Naive B cell (primary cell): ENCODE data around the gene HPS4. TPM values are rescaled to one million over a fixed set of nuclear protein-coding genes. Genes with fewer than 3 reads are reported as not detected.
A peak's percentile ranks its signal among the peaks of the same experiment; 100 is the strongest.

ENCODE experiments used
- ATAC-seq, 2 donors: fragments of 150-1000 bp; cut with Tn5 transposase; 2 replicates each; pipeline ENCODE4 v1.10.0; 2021; ENCODE audit warnings: low read depth in 2 of 2, mild to moderate bottlenecking in 2 of 2, moderate library complexity in 2 of 2
- DNase-seq: peaks from one replicate; pipeline ENCODE4 v3.0.0; 2022
- H3K27ac Mint-ChIP-seq, 6 donors: one replicate each; pipeline ENCODE4 v1.8.0; 2020 to 2022; ENCODE audit warnings: mild to moderate bottlenecking in 6 of 6, mixed read lengths in 6 of 6, moderate library complexity in 5 of 6, inconsistent platforms in 2 of 6
- H3K27me3 Mint-ChIP-seq, 3 donors: one replicate each; pipeline ENCODE4 v1.8.0; 2021 to 2022; ENCODE audit warnings: mixed read lengths in 3 of 3, mild to moderate bottlenecking in 1 of 3
- H3K36me3 Mint-ChIP-seq, 2 donors: one replicate each; pipeline ENCODE4 v1.8.0; 2020 to 2022; ENCODE audit warnings: mixed read lengths in 2 of 2, inconsistent platforms in 1 of 2, mild to moderate bottlenecking in 1 of 2
- H3K4me1 Mint-ChIP-seq, 3 donors: one replicate each; pipeline ENCODE4 v1.8.0; 2020 to 2022; ENCODE audit warnings: mixed read lengths in 3 of 3, inconsistent platforms in 1 of 3, mild to moderate bottlenecking in 1 of 3, moderate library complexity in 1 of 3
- H3K4me3 Mint-ChIP-seq, 8 donors: one replicate each; pipeline ENCODE4 v1.8.0; 2020 to 2022; ENCODE audit warnings: mild to moderate bottlenecking in 8 of 8, mixed read lengths in 8 of 8, moderate library complexity in 8 of 8, inconsistent platforms in 2 of 8
- H3K9me3 Mint-ChIP-seq, 7 donors: one replicate each; pipeline ENCODE4 v1.8.0; 2020 to 2022; ENCODE audit warnings: mixed read lengths in 7 of 7, mild to moderate bottlenecking in 5 of 7, inconsistent platforms in 2 of 7, moderate library complexity in 1 of 7
- polyA plus RNA-seq, 6 donors: library from polyadenylated mRNA; unstranded; fragments of 300-500 nt; fragmentation: Illumina TruSeq; gene quantifications; one replicate each; pipeline ENCODE4 v1.2.3, GENCODE V29; 2021; ENCODE audit warnings: low read depth in 6 of 6

Gene HPS4
- polyA plus RNA-seq, 6 donors from 2014 or later, result 16.7 to 26.9 (median 24.6) TPM

- Mint-ChIP-seq H3K27ac (no peak overlapping the region), H3K27me3 (no peaks in the 10 kb centered on the region), H3K9me3 (no peaks in the 10 kb centered on the region), H3K36me3 (no peaks in the 10 kb centered on the region), H3K4me3 (peak overlapping the region in 3 of 8 donors; percentile 25 to 100 (median 27)), H3K4me1 (peaks cover 26 to 37% (median 36%) of the 10 kb centered on the region in 3 donors)
- ATAC-seq (no peak), DNase-seq (no peak)
Observed at GRCh38 chr22:26514419-26515161, 31.0 kb upstream of the HPS4 start.

- no peaks in the 10 kb centered on the region for H3K27me3 Mint-ChIP-seq
- DNase-seq, result no peak
- peak overlapping the region in 1 of 6 donors; percentile 43 for H3K27ac Mint-ChIP-seq
- peak overlapping the region in 4 of 8 donors; percentile 99 to 100 (median 99) for H3K4me3 Mint-ChIP-seq
- no peaks in the 10 kb centered on the region for H3K9me3 Mint-ChIP-seq
- no peak for ATAC-seq
- peaks cover 0 to 7% of the 10 kb centered on the region in 2 donors for H3K36me3 Mint-ChIP-seq
- peaks cover 31 to 43% (median 40%) of the 10 kb centered on the region in 3 donors for H3K4me1 Mint-ChIP-seq
Observed at GRCh38 chr22:26513838-26514237, 30.3 kb upstream of the HPS4 start.

GRCh38 chr22:26512149-26512793 lies 28.7 kb upstream of the HPS4 start, which contains the start of gene TFIP11:
Gene TFIP11 (minus strand): TSS chr22:26512473. CDS start chr22:26510272, 2,201 bp downstream.
- H3K27me3 Mint-ChIP-seq, result no peaks in the 10 kb centered on the region
- ATAC-seq (peak; percentile 98 to 99), DNase-seq (peak; percentile 83)
- peak within 1 kb of the TSS; percentile 96 to 99 (median 98) for H3K27ac Mint-ChIP-seq
- H3K36me3 Mint-ChIP-seq, result peaks cover 0 to 9% of the 10 kb centered on the region in 2 donors
- H3K9me3 Mint-ChIP-seq, result no peaks in the 10 kb centered on the region
- H3K4me1 Mint-ChIP-seq, result peaks cover 31 to 44% (median 40%) of the 10 kb centered on the region in 3 donors
- H3K4me3 Mint-ChIP-seq, result peak within 1 kb of the TSS; percentile 97 to 100 (median 99)

GRCh38 chr22:26508148-26508547 lies 24.6 kb upstream of the HPS4 start:
- Mint-ChIP-seq H3K27me3 (no peaks in the 10 kb centered on the region), H3K9me3 (no peaks in the 10 kb centered on the region), H3K36me3 (peaks cover 14 to 23% of the 10 kb centered on the region in 2 donors), H3K27ac (peak overlapping the region in 1 of 6 donors; percentile 14), H3K4me3 (peak overlapping the region in 2 of 8 donors; percentile 20 to 41), H3K4me1 (peaks cover 27 to 48% (median 47%) of the 10 kb centered on the region in 3 donors)
- DNase-seq (no peak), ATAC-seq (no peak)

GRCh38 chr22:26503758-26504157 lies 20.2 kb upstream of the HPS4 start:
- H3K27ac Mint-ChIP-seq, result peak overlapping the region in 4 of 6 donors; percentile 76 to 97 (median 84)
- peaks cover 29 to 30% of the 10 kb centered on the region in 2 donors for H3K36me3 Mint-ChIP-seq
- H3K27me3 Mint-ChIP-seq, result no peaks in the 10 kb centered on the region
- peaks cover 12 to 24% (median 22%) of the 10 kb centered on the region in 3 donors for H3K4me1 Mint-ChIP-seq
- ATAC-seq (no peak), DNase-seq (no peak)
- no peaks in the 10 kb centered on the region for H3K9me3 Mint-ChIP-seq
- peak overlapping the region in 4 of 8 donors; percentile 30 to 75 (median 53) for H3K4me3 Mint-ChIP-seq

GRCh38 chr22:26502688-26503561 lies 19.3 kb upstream of the HPS4 start:
- H3K4me1 Mint-ChIP-seq, result peaks cover 12 to 24% (median 21%) of the 10 kb centered on the region in 3 donors
- DNase-seq (peak; percentile 65), ATAC-seq (peak; percentile 97 to 99)
- peak overlapping the region; percentile 70 to 97 (median 90) for H3K27ac Mint-ChIP-seq
- H3K9me3 Mint-ChIP-seq, result no peaks in the 10 kb centered on the region
- H3K27me3 Mint-ChIP-seq, result no peaks in the 10 kb centered on the region
- peaks cover 28 to 30% of the 10 kb centered on the region in 2 donors for H3K36me3 Mint-ChIP-seq
- peak overlapping the region in 7 of 8 donors; percentile 10 to 78 (median 50) for H3K4me3 Mint-ChIP-seq

GRCh38 chr22:26501996-26502395 lies 18.4 kb upstream of the HPS4 start:
- Mint-ChIP-seq H3K9me3 (no peaks in the 10 kb centered on the region), H3K4me1 (peaks cover 14 to 24% (median 21%) of the 10 kb centered on the region in 3 donors), H3K27me3 (no peaks in the 10 kb centered on the region), H3K4me3 (no peak overlapping the region), H3K27ac (peak overlapping the region in 1 of 6 donors; percentile 28), H3K36me3 (peaks cover 30 to 33% of the 10 kb centered on the region in 2 donors)
- ATAC-seq, result no peak
- no peak for DNase-seq

GRCh38 chr22:26499188-26499703 lies 15.7 kb upstream of the HPS4 start:
- DNase-seq (no peak), ATAC-seq (no peak)
- Mint-ChIP-seq H3K27ac (peak overlapping the region in 2 of 6 donors; percentile 15 to 61), H3K36me3 (peaks cover 27 to 32% of the 10 kb centered on the region in 2 donors), H3K4me3 (no peak overlapping the region), H3K4me1 (peaks cover 15 to 21% (median 17%) of the 10 kb centered on the region in 3 donors), H3K27me3 (no peaks in the 10 kb centered on the region), H3K9me3 (no peaks in the 10 kb centered on the region)

GRCh38 chr22:26496456-26496855 lies 12.9 kb upstream of the HPS4 start:
- DNase-seq, result no peak
- no peak for ATAC-seq
- H3K9me3 Mint-ChIP-seq, result no peaks in the 10 kb centered on the region
- no peaks in the 10 kb centered on the region for H3K27me3 Mint-ChIP-seq
- H3K27ac Mint-ChIP-seq, result no peak overlapping the region
- peaks cover 0 to 5% (median 4%) of the 10 kb centered on the region in 3 donors for H3K4me1 Mint-ChIP-seq
- no peak overlapping the region for H3K4me3 Mint-ChIP-seq
- H3K36me3 Mint-ChIP-seq, result peaks cover 7 to 19% of the 10 kb centered on the region in 2 donors

GRCh38 chr22:26494506-26494905 lies 10.9 kb upstream of the HPS4 start:
- ATAC-seq (no peak), DNase-seq (no peak)
- peak overlapping the region in 1 of 8 donors; percentile 66 for H3K4me3 Mint-ChIP-seq
- no peaks in the 10 kb centered on the region for H3K27me3 Mint-ChIP-seq
- H3K4me1 Mint-ChIP-seq, result peaks cover under 1 to 6% (median 5%) of the 10 kb centered on the region in 3 donors
- peak overlapping the region in 3 of 6 donors; percentile 66 to 76 (median 70) for H3K27ac Mint-ChIP-seq
- H3K36me3 Mint-ChIP-seq, result peaks cover 7 to 10% of the 10 kb centered on the region in 2 donors
- no peaks in the 10 kb centered on the region for H3K9me3 Mint-ChIP-seq

GRCh38 chr22:26492220-26492619 lies 8.6 kb upstream of the HPS4 start:
- Mint-ChIP-seq H3K27me3 (no peaks in the 10 kb centered on the region), H3K9me3 (no peaks in the 10 kb centered on the region), H3K4me3 (no peak overlapping the region), H3K36me3 (peaks cover 5 to 9% of the 10 kb centered on the region in 2 donors), H3K27ac (no peak overlapping the region), H3K4me1 (peaks cover 8 to 12% (median 10%) of the 10 kb centered on the region in 3 donors)
- ATAC-seq (no peak), DNase-seq (no peak)

GRCh38 chr22:26489447-26490036 lies 6.0 kb upstream of the HPS4 start:
- Mint-ChIP-seq H3K9me3 (no peaks in the 10 kb centered on the region), H3K4me3 (peak overlapping the region in 1 of 8 donors; percentile 4), H3K27ac (peak overlapping the region in 5 of 6 donors; percentile 25 to 89 (median 80)), H3K4me1 (peaks cover 24 to 29% (median 25%) of the 10 kb centered on the region in 3 donors), H3K27me3 (no peaks in the 10 kb centered on the region), H3K36me3 (peaks cover 0 to 5% of the 10 kb centered on the region in 2 donors)
- DNase-seq, result no peak
- no peak for ATAC-seq
